Measurements from ENCODE around the gene ACCSL. TPM values are rescaled to one million over a fixed set of nuclear protein-coding genes. Genes with fewer than 3 reads are reported as not detected.

Gene ACCSL
- polyA plus RNA-seq, 3 donors: not detected

GRCh38 chr11:44095506-44096359, 48.0 kb downstream of the ACCSL start, which contains the start of gene EXT2:
Gene EXT2 (plus strand): TSS chr11:44095678. CDS start chr11:44107713, 12,035 bp downstream.
- Histone ChIP-seq H3K36me3 (replicated peaks in 1 of 2; ENCODE audit: control insufficient read depth in 1 of 2, insufficient read depth in 2 of 2, low read length in 2 of 2) (no peaks in the 10 kb centered on the region), H3K4me3 (replicated peaks in 1 of 3; ENCODE audit: low read depth in 2 of 3, low read length in 3 of 3) (peak within 1 kb of the TSS; percentile 62 to 85 (median 65)), H3K9me3 (replicated peaks in 1 of 2; ENCODE audit: control insufficient read depth in 1 of 2, insufficient read depth in 1 of 2, low read length in 2 of 2) (no peaks in the 10 kb centered on the region), H3K4me2 (replicated peaks; ENCODE audit: extremely low read depth, low read length, poor library complexity, severe bottlenecking) (peak within 1 kb of the TSS; percentile 86), H3K27ac (ENCODE audit: low read depth in 1 of 2, low read length in 2 of 2) (peak within 1 kb of the TSS in 1 of 2 donors; percentile 65), H2AFZ (ENCODE audit: insufficient read depth, low read depth, low read length, poor library complexity, severe bottlenecking) (peak within 1 kb of the TSS; percentile 89), H4K20me1 (ENCODE audit: insufficient read depth, low read length) (peaks cover 3% of the 10 kb centered on the region), H3K27me3 (ENCODE audit: control insufficient read depth in 2 of 2, insufficient read depth in 2 of 2, low read length in 2 of 2) (no peaks in the 10 kb centered on the region), H3K9ac (ENCODE audit: insufficient read depth, low read length, poor library complexity, severe bottlenecking) (peak within 1 kb of the TSS; percentile 83), H3K4me1 (ENCODE audit: control insufficient read depth in 1 of 2, insufficient read depth in 2 of 2, low read length in 2 of 2) (peaks cover 11% of the 10 kb centered on the region in 2 donors), H3K79me2 (ENCODE audit: insufficient read depth, low read length) (peaks cover 14% of the 10 kb centered on the region)
- Mint-ChIP-seq H3K4me1 (peaks cover 21% of the 10 kb centered on the region), H3K9me3 (no peaks in the 10 kb centered on the region), H3K27me3 (ENCODE audit: low read depth in 3 of 3) (peaks cover 4 to 9% (median 5%) of the 10 kb centered on the region in 3 donors), H3K4me3 (peak within 1 kb of the TSS; percentile 83 to 92), H3K36me3 (peaks cover 7 to 14% of the 10 kb centered on the region in 2 donors), H3K27ac (peak within 1 kb of the TSS in 5 of 7 donors; percentile 24 to 82 (median 54))
- TF ChIP-seq CTCF (IDR thresholded peaks at IDR 0.05): peak; percentile 98
- intact Hi-C loops (cut with micrococcal nuclease): loop anchor here in 1 of 2 donors (10.0 kb wide), 1 partner anchor 439 kb away; no protein-coding TSS in a partner anchor
- peak; percentile 81 to 85 (median 82) for DNase-seq
- WGBS (ENCODE audit: insufficient coverage): under 1% methylated on average over 76 of the region's 83 CpGs

- H3K9me3 Mint-ChIP-seq: no peaks in the 10 kb centered on the region
- H4K20me1 ChIP-seq (ENCODE audit: insufficient read depth, low read length): peaks cover 12% of the 10 kb centered on the region
- H3K79me2 ChIP-seq (ENCODE audit: insufficient read depth, low read length): peaks cover 14% of the 10 kb centered on the region
- no peaks in the 10 kb centered on the region for H3K9me3 ChIP-seq (replicated peaks in 1 of 2; ENCODE audit: control insufficient read depth in 1 of 2, insufficient read depth in 1 of 2, low read length in 2 of 2)
- peak overlapping the region; percentile 86 for H3K4me2 ChIP-seq (replicated peaks; ENCODE audit: extremely low read depth, low read length, poor library complexity, severe bottlenecking)
- peaks cover 21% of the 10 kb centered on the region for H3K4me1 Mint-ChIP-seq
- no peaks in the 10 kb centered on the region for H3K36me3 ChIP-seq (replicated peaks in 1 of 2; ENCODE audit: control insufficient read depth in 1 of 2, insufficient read depth in 2 of 2, low read length in 2 of 2)
- intact Hi-C loops (cut with micrococcal nuclease): loop anchor here in 1 of 2 donors (10.0 kb wide), 1 partner anchor 438 kb away; no protein-coding TSS in a partner anchor
- peaks cover 11% of the 10 kb centered on the region in 2 donors for H3K4me1 ChIP-seq (ENCODE audit: control insufficient read depth in 1 of 2, insufficient read depth in 2 of 2, low read length in 2 of 2)
- TF ChIP-seq CTCF (IDR thresholded peaks at IDR 0.05): no peak
- peak overlapping the region; percentile 83 for H3K9ac ChIP-seq (ENCODE audit: insufficient read depth, low read length, poor library complexity, severe bottlenecking)
- no peaks in the 10 kb centered on the region for H3K27me3 ChIP-seq (ENCODE audit: control insufficient read depth in 2 of 2, insufficient read depth in 2 of 2, low read length in 2 of 2)
- peak overlapping the region in 1 of 2 donors; percentile 65 for H3K27ac ChIP-seq (ENCODE audit: low read depth in 1 of 2, low read length in 2 of 2)
- 10% methylated on average over 16 of the region's 18 CpGs for WGBS (ENCODE audit: insufficient coverage)
- H3K4me3 ChIP-seq (replicated peaks in 1 of 3; ENCODE audit: low read depth in 2 of 3, low read length in 3 of 3): peak overlapping the region; percentile 62 to 85 (median 65)
- no peak for DNase-seq
- H3K27ac Mint-ChIP-seq: peak overlapping the region in 4 of 7 donors; percentile 6 to 56 (median 50)
- peak overlapping the region; percentile 89 for H2AFZ ChIP-seq (ENCODE audit: insufficient read depth, low read depth, low read length, poor library complexity, severe bottlenecking)
- H3K36me3 Mint-ChIP-seq: peaks cover 7 to 16% of the 10 kb centered on the region in 2 donors
- peaks cover 5 to 9% (median 5%) of the 10 kb centered on the region in 3 donors for H3K27me3 Mint-ChIP-seq (ENCODE audit: low read depth in 3 of 3)
- H3K4me3 Mint-ChIP-seq: peak overlapping the region; percentile 83 to 92
Measured at GRCh38 chr11:44096360-44097185, 48.8 kb downstream of the ACCSL start.
